ENCODE measurements around the gene PLXNA1.

DNA sequence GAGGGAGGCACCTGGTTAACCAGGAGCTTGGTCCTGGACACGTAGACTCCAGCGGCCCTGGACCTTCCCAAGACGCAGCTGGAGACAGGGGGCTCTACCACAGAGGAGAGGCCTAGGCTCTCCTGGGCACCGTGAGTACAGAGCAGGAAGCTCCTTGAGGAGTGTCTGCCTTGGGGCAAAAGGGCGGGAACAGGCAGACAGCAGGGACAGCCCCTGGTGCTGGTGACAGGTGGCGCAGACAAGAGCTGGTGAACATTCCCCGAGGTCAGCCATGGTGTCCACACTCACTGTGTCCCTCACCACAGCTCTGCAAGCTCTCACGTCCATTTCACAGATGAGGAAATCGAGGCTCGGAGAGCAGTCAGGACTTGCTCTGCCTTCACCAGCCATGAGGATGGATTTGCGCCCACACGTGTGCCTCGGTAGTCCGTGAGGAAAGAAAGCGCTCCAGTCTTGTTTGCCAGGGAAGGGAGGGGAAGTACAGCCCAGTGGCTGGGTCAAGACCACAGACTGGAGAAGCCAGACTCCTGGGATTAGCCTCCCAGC lies 2.6 kb upstream of the PLXNA1 start:
- TF ChIP-seq CTCF (IDR thresholded peaks at IDR 0.05 in 2 of 3, conservative IDR thresholded peaks at IDR 0.05 in 1 of 3; ENCODE audit: borderline replicate concordance in 1 of 3, insufficient read depth in 1 of 3, low read depth in 2 of 3, low read length in 2 of 3): no peak
- TF ChIP-seq RAD21 (IDR thresholded peaks at IDR 0.05; ENCODE audit: low read depth): no peak
- no peak for TF ChIP-seq POLR2A (IDR thresholded peaks at IDR 0.05; ENCODE audit: borderline replicate concordance, extremely low read depth, insufficient read depth, insufficient read length)
- TF ChIP-seq SIN3A (IDR thresholded peaks at IDR 0.05; ENCODE audit: low read depth): no peak
- TF ChIP-seq REST (IDR thresholded peaks at IDR 0.05; ENCODE audit: low read depth): no peak
- no peak for TF ChIP-seq EZH2 (IDR thresholded peaks at IDR 0.05)
- no peak for TF ChIP-seq TCF7L2 (IDR thresholded peaks at IDR 0.05; ENCODE audit: borderline replicate concordance, extremely low read depth, insufficient read depth, insufficient read length)
- no peak for TF ChIP-seq FOSL1 (IDR thresholded peaks at IDR 0.05; ENCODE audit: low read depth)
- TF ChIP-seq ELF1 (IDR thresholded peaks at IDR 0.05; ENCODE audit: borderline replicate concordance, low read depth): no peak
- no peak for TF ChIP-seq JUND (IDR thresholded peaks at IDR 0.05)
- no peak for TF ChIP-seq ZNF274 (IDR thresholded peaks at IDR 0.05; ENCODE audit: low read depth, low read length)
- TF ChIP-seq ATF3 (IDR thresholded peaks at IDR 0.05): no peak
